HG03520 (cell line): ENCODE results near the gene UBQLN4.

Experiments used
- ATAC-seq: cut with Tn5 transposase; IDR thresholded peaks from one replicate; pipeline ENCODE4 v1.9.1; 2021; ENCODE audit warnings: mild to moderate bottlenecking, moderate library complexity; ENCODE audit not compliant: unreplicated experiment

The UBQLN4 gene

DNA sequence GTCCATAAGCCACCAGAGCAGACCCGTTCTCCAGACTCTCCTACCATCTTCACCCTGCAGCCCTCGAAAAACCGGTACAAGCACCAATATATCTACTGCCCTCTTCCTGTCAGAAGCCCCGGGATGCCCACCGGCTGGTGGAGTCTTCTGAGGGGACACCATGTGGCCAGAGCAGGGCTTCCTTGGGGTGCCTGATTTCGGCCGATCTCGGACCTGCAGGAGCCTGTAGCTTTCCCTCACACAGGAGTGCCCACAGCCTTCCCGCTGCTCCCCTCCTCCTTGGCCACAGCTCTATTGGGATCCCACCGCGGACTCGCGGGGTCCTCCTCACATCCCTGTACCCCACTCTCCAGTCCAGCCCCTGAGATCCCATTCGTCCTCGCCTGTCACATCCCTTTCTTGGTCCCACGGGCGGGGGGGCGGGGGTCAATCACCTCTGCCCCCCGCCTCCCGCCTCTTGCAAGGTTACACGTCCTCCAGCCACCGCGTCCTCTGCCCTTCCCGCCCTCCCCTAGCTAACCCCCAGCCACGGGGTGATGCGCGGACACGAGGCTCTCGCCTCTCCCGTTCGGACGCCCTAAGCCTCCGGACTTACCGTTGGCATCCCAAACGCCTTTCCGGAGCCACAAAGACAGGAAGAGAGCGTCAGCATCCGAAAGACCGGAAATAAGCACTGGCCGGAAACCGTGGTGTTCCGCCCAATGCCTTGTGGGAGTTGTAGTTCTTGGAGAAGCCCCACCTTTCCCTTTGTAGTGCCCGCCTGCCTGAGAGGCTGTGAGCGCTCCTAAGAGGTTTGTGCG, 33.1 kb downstream of the UBQLN4 start, which contains the start of gene SSR2:
TSS of gene SSR2 (minus strand) at position 659 of the 800 bp plus-strand sequence. CDS start 784 bp downstream, outside the sequence.
- ATAC-seq = peak; percentile 85

DNA sequence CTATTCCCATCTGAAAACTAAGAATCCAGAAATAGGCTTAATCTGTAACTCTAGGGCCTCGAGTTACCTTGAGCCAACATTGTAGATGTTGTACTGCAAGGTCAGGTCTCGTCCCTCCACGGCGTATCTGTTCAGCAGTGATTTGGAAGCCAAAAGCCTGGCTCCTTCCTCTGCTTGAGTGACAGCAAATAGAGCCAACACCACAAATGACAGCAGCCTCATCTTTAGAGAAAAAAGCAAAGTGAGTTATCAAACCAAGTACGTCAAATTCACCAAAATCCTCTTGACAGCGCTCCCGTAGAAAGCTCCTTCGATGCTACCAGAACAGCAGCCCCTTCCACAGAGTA, 33.7 kb downstream of the UBQLN4 start:
- ATAC-seq = no peak

DNA sequence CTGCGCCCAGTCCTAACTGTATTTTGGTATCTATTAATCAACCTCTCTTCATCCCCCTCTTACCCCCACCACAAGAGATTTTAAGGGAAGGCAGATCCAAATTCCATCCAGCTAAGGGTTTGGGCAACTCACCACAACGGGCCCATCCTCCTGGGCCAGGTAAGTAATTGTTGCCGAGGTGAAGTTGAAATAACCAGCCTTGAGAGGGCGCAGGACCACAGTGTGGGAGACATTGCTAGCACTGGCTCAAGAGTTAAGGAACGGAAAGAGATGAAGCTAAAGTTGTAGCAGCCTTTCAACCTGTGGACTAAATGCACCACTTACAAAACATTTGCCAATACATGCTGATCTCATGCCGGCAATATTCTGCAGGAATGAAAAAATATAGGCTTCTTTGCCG, 38.8 kb downstream of the UBQLN4 start:
- ATAC-seq = no peak

DNA sequence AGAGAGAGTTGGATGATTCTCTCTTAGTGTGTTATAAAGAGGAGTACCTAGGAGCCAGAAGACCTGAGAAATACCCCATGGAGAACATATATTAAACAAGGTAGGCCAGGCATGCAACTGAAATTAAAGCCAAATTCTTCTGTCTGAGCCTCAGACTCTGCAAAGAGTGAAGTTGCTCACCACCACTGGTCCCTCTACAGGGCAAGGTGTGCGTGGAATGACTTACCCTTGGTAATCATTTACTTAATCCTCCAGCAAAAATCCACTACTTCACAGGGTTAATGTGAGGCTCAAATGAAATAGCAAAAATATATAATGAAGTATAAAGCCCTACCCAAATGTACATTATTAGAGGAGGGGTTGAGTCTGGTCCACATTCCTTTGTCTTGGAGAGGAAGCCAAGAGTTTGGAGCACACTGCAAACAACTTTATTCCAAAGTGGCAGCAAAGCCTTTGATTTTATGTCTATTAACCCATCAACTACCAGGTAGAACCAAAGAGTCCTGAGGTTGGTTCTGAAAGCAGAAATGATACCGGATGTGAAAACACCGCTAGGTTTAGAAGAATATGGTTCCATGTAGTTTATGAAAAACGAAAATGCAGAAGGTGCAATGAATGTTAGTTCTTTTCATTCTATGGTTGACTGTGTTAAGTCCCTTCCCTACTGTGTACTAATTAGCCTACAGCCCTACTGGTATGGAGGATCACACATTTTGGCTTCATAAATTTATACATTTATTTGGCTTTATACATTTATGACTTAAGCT, 41.4 kb downstream of the UBQLN4 start:
- ATAC-seq = peak; percentile 61

DNA sequence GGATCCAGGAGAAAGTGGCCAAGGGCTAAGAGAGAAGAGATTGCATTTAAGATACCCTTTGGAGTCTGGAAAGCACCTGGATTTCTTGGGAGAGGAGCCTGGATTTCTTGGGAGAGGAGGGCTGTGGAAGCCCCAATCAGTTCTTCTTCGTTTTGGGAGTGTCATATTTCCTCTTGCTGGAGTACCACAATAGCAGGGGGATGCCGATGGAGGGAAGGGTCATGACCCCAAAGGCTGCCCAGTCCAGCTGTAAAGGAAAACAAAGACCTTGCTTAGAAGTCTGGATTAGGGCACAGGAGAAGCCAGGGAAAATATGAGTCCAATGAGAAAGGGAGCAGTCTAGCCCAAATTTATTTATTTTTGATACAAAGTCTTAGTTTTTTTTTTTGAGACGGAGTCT, 44.2 kb downstream of the UBQLN4 start:
- ATAC-seq = no peak

DNA sequence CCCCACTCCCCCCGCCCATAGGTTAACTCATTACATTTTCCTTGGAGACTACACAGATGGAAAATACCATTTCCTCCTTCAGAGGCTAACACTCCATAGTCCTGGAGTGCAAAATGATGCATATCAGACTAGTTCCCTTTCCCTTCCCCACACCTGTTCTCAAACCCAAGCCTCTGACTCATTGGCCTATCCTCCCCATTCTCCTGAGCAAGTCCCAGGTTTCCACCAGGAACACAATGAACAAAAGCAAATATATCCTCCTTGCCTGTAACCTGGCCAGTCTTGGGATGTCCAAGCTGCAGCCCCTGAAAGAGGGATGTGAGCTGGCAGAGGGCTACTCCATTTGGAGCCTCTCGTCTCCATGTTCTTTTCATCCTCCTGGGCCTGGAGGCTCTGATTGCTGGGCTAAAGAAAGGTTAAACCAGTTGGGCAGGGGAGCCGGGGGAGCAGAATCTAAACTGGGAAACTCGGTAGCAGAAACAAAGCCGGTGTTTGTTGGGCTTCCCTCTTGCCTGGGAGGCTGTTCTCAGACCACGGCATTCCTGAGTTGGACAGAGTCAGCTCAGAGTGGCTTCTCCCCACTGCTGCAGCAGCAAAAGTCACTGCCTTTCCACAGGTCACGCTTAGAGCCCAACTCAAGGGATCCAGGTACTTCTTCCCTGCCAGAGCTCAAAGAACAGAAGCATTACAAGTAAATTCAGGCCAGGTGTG, 46.8 kb downstream of the UBQLN4 start:
- no peak for ATAC-seq

DNA sequence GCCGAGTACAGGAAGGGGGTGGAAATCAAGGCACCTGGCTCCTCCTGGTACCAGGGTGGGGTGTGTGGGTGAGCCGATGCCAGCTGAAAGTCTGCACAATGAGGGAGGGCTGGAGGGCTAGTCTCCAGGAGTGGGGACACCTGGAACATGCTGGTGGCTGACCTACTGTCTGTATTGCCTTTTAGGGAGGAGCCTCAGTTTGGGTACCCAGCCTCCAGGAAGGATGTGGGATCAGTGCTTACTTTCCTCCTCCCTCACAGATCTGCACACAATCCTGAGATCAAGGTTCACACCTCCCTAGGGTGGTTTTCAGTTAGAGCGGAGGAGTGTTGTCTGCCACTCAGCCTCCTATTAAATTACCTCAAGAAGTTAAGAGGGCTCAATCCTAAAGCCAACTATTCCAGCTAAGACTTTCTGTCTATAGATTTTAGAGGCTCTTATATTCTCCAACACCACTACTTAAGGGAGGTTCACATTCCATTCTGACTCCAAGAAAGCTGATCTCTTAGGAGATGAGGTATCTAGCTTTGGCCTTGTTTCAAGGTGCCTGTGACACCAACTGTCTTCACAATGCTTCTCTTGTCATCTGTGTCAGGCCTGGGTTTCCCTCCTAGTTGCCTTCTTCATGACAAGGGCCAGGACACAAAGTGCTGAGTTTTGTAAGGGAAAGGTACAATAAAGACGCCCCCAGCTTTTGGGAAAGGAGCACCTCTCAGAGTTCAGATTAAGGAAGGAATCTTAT, 48.6 kb downstream of the UBQLN4 start:
- ATAC-seq = no peak

DNA sequence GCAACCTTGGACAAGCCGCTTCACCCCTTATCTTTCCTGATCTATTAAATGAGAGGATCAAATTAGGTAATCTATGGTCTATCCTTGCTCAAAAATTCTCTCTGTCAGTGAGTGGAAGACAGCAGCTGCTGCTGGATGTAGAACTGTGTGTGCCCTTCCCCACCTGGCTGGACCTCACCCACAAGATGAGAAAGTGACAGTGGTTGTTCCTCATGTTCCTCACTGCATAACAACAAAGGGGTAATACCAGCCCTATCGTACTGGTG, 49.7 kb downstream of the UBQLN4 start:
- ATAC-seq = no peak

DNA sequence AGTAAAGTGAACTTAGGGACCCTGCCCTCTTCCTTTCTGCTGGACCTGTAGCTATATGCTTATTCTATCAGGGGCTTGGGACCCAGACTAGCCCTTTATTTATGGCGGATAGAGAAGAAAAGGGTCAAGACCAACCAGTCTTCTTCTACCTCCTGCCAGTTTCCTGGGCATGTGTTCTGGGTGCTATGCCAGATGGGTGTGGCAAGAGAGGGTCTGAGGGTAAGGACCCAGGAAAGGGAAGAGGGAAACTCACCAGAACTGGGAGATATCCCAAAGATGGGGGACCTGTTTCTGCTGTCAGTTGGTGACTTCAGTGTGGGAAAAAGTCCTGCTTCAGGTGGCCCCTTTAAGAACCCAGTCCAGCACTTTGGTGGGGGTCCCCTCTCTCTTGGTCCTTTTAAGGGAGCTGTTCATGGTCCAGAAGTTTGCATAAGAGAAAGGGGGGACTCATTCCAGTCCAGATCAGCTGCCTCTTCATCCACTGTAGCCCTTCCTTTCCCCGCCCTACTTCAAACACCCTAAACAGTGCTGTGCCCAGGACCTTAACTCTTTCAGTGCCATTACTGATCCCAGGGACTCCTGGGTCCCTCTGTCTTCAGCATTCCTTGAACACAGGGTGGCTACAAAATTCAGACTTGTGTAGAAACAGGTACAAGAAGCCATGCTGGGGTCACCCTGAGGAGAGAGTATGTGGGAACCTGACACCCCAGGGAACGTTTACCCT, 51.2 kb downstream of the UBQLN4 start:
- ATAC-seq = no peak

DNA sequence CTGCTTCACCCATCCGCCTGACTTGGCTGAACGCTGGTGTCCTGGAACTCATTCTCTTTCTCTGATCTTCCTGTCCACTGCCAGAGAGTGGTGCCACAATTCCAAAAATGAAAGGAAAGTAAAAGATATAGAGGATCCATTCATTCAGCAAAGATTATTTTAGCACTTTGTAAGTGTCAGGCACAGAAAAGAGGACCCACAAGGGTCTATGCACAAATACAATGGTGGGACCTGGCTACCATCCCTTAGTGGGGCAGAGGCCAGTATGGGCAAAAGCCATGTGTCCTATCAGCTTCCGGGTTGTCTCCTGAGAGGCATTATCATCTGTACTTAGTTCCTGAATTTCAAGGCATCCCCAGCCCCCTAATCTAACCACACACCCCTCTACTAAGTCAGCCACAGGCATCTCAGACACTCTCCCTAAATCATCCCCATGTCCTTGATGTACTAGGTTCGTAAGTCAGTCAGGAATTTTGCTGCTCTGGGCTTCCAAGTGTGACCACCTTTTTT, 51.9 kb downstream of the UBQLN4 start:
- ATAC-seq = no peak

DNA sequence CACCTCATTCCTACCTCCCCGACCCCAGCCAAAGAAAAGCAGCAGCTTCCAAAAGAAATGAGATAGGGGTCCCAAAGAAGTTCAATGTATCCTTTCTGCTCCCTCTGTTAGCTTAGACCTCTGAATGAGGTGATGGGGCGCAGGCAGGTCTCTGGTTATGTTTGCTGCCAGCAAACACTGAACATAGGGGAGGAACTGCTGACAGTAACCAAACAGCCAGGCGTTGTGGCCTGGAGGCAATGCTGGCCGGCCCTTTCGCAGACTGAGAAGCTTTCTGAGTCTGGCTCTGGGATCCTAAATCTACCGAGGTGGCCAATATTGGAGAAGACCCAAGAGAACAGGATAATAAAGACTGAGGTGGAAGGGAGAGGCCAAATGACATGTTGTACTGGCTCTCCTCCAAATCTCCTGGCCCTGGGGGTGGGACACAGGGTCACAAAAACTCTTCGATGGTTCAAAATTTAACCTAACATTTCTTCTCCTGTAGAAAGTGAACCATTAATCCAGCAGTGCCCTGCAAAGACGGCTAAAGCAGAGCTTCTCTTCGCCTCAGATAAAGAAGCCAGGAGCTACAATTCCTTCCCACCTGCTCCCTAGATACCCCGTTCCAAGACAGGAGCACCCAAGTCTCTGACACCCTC, 52.5 kb downstream of the UBQLN4 start:
- ATAC-seq = no peak

DNA sequence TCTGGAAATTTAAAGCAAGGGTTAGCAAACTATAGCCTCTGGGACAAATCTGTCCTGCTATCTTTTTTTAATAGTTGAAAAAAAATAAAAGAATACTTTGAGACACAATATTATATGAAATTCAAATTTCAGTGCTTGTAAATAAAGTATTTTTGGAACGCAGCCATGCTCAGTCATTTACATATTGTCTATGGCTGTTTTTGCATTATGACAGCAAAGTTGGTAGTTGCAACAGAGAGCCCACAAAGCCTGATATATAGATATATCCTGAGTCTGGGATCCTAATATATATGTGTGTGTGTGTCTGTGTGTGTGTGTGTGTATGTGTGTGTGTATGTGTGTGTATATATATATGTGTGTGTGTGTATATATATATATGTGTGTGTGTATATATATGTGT, 53.6 kb downstream of the UBQLN4 start:
- ATAC-seq = no peak

DNA sequence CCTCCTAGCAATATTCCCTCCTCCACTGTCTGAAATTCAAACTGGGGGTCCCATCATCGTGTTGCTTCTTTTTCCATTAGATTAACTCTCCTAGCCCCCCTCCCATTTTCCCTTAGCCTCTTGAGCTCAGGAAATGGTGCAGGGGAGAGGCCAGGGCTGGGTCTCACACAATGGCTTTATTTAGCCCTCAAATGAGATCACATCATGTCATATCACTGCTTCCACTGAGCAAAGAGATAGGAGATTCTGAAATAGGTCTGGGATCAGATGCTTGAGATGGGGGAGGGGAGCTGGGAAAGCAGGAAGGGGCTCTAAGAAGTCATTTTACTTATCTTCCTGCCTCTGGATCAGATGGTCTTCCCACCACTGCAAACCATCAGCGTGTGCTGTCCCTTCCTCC, 57.4 kb downstream of the UBQLN4 start:
- ATAC-seq = no peak

DNA sequence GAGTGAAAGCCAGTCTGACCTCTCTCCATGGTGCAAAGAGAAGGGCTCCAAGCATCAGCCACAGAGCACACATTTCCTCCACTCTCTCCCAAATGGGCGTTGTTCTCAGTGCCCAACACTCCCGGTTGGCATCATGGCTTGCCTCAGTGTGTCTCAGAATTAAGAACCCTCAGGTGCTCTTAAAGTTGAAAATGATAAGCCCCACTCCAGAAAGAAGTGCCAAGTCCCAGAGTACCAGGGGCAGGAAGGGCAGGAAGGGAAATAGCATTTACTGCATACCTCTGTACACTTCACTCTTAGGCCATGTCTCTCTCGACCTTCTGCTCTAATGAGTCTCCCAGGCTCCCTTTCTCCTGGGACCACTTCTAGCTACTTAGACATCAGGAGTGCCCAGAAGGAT, 60.0 kb downstream of the UBQLN4 start:
- no peak for ATAC-seq

DNA sequence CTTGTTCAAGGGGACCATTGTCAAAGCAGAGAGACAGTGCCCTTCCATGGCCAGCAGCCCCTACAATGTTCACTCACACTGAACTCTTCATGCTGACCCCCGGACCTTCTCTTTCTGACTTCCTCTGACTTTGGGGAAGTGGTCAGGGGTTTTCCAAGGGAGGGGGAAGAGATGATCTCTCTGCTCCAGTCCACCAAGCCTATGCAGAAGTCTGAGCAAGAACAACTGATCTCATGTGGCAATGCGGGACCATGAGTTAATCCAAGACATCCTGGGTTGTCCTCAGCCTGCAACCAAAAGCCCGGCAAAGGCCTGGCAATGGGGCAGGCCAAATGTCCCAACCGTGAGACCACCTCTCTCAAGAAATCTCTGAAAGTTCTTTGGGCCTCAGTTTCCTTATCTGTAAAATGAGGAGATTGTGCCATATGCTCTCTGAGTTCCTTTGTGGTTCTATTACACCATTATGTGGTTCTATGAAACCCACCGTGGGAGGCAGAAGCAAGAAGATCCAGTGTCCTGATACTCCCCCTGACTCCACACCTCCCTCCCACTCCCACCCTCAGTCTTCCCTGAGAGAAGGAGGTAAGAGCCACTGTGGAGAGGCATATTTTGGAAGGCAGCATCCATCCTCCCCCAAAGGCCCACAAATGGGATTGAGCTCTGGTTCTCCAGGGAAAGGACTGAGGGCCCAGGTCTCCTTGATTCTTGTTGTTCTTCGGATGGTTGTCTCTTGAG, 63.4 kb downstream of the UBQLN4 start:
- ATAC-seq = no peak

DNA sequence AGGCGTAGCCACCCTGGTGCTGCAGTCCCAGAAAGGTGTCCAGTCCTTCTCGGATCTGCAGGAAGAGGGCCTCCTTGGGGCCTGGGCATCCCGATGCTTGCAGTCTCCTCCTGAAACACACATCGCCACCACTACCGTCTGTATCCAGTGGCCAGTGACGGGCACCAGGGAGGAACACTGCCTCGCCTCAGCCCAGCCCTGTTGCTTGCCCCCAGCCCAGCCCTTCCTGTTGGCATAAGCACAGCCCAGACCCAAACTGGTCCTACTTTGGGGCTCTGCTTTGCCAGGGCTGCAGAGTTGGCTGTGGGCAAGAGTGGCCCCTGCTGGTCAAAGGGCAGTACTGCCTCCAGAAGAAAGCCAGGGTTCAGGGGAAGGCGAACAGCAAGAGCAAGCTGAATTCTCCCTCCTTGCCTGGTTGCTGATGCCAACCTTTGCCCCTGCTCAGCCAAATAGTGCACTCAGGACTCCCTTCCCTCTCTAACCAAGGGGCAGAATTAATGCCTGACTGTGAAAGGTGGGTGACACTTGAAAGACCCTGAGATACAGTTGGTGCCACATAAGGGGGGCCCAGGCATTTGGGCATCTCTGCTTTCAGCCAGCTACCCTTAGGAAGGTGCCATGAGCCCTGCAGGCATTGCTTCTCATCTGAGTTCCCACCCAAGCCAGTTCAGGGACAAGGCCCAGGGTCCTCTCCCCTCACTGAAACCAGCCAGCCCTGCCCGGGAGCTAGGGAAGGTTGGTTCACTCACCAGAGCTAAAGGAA, 64.2 kb downstream of the UBQLN4 start:
- peak; percentile 55 for ATAC-seq
